ENCODE results near the gene LMO7.

Gene LMO7

DNA sequence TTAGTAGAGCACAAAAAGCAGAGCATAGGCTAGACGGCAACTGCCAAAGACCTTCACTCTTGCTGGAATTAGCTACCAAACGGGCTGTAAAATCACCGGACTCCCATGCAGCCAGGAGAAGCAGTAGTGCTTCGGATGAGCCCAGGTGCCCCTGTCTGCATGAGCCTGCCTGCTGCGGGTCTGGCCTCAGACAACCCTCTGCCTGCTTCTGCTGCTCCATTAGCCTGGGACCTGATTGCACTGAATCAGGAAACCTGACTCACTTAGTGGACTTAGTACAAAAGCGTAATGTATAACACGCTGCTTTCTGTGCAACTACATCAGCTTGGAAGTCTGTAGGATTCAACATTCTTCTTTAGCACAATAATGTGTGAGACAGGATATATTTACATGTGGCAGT, 170.0 kb downstream of the LMO7 start:
- no peak for DNase-seq

GRCh38 chr13:75811361-75811760, 175.2 kb downstream of the LMO7 start:
- DNase-seq: no peak

DNA sequence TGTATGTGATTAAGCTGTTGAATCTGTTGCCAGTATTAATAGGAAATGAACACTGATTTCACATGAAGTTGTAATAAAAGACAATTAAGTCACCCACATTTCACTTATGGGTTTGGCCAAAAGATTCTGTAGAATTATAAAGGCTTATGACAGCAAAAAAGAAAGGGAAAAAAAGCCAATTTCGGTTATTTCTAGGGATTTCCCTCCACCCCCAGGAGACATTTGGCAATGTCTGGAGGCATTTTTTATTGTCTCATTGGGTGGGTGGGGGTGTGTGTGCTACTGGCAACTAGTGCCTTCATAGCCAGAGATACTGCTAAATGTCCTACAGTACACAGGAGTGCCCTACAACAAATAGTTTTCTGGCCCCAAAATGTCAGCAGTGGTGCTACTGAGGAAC, 175.7 kb downstream of the LMO7 start:
- DNase-seq: no peak

DNA sequence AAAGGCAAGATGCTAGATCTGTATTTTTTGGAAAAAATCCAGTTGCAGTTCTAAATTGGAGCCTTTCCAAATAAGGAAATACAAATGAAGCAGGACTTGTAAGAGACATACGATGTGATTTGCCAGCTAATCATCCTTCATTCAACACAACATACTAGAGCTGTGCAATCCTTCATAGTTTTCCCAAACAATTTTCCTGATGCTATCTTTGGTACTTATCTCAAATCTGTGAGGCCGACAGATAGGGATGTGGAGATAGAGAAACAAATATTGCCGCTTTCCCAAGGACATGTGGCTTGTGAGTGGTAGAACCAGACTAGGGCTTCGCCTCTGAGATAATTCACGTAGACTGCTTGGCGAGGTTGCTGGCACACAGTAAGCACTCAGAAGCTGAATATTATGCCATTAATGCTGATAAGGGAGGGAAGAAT, 176.6 kb downstream of the LMO7 start:
- DNase-seq: no peak

- no peak for DNase-seq
These were observed 177.2 kb downstream of the LMO7 start for GRCh38 chr13:75813323-75813722.

DNA sequence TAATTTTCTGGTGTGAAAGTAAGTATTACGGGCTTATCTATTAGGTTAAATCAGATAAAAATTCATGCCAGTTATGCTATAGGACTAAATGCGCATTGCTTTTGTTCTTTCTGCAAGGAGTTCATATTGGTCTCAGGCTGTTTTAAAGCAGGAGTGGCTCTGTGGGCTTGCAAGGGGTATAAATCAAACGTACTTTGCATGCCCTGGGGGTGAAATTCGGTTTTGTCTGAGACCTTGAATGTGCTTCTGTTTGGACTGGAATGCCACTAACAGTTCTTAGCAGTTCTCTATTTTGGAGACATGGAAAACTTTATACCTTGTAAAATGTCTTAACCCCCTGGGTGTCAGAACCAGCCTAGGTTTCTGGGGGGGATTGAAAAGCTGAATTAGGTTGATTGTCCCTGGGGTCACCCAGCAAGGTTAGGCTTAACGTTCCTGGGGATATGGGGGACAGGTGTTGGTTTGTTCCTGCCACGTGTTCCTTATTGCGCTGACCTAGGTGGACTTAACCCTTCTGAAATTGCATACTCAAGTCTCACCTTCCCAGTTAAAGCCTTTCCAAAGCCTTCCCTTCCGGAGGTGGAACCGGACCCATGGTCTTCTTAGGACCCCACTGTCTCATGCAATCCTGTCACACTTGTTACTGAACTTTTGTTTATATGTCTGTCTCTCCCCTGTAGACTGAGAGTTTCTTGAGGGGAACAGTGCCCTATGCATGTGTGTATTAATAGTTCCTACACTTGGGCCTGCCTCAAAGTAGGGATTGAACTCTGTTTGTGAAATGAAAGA, 182.2 kb downstream of the LMO7 start:
- DNase-seq: no peak

GRCh38 chr13:75818968-75819225, 182.8 kb downstream of the LMO7 start:
- no peak for DNase-seq

DNA sequence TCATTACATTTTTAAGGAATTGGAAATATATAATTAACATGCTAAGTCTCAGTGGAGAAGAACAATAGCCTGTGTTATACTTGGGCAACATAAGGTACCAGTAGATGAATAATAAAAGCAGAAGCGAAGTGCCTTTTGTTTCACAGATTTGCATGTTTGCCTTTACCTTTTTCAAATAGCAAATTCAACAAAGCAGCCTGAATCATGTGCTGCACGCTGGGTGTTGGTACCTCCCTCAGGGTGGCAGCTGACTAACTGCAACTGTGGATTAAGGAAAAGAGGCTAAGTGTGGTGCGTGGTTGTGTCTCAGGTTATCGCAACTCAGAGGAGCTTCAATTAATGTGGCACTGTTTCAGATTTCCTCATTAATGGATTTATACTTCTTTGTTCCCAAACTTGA, 189.0 kb downstream of the LMO7 start:
- no peak for DNase-seq

DNA sequence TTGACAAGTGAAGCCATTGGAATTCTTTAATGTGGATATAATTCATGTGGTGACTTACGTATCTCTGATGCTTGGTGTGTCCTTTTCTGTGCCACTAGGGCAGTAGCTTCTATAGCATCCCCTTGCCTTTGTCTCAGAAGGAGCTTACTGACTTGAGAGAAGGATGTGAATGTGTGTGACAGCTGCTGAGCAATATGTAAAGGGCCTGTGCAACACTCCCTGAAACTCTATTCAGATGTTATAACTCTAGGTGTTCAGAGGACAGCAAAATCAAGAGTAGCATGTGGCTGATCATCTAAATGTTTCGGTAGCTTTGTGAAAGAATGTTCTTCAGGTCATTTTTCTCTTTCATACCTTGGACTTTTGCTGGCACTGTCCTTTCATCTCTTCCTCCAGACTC, 189.5 kb downstream of the LMO7 start:
- DNase-seq: no peak

DNA sequence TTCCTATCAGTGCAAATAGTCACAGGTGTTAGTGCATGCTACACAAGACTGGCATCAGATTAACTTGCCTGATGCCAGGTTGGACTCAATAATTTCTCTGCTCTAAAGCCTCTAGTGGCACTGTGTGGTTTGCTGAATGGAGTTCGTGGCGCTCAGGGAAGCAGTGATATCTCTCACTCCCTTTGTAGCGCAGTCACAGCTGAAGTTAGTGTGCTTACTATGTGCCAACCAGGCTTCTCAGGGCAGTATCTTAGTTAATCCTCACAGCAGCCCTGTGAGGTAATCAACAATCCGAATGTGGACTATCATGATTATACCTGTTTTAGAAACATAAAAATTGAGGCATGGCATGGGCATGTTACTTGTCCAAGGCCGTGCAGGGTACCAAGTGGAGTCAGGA, 190.3 kb downstream of the LMO7 start:
- no peak for DNase-seq

- DNase-seq: no peak
These were observed 193.7 kb downstream of the LMO7 start for GRCh38 chr13:75829830-75830229.

DNA sequence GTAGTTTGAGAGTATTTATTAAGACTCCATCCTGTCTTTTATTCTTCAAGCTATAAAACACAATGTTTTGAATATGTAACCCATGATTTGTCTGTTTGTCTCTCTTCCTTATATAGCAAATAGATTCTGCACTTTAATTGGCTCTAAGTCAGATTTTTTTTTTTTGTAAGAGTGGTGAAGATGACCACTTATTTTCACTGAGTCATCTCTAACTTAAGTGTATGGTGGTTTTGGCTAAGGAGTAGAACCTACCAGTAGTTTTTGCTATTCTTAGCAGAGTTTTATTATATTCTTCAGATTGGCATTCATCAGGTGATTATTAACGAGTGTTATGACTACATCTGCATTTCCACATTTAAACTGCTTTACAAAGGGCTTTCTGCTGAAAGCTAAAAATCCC, 194.7 kb downstream of the LMO7 start:
- no peak for DNase-seq

DNA sequence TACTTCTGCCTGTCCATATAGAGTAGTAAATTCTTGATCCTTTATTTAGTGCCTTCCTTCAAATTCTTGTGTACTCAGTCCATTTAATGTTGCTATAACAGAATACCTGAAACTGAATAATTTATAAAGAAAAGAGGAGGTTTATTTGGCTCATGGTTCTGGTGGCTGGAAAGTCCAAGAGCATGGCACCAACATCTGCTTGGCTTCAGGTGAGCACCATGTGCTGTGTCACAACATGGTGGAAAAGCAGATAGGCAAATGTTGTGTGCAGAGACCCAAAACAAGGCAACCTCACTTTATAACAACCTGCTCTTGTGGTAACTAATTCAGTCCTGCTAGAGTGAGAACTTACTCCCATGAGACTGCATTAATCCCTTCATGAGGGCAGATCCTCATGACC, 195.3 kb downstream of the LMO7 start:
- DNase-seq: no peak

- no peak for DNase-seq
These were observed 196.7 kb downstream of the LMO7 start for GRCh38 chr13:75832812-75833211.

- no peak for DNase-seq
These were observed 200.3 kb downstream of the LMO7 start for GRCh38 chr13:75836441-75836840.

- DNase-seq: no peak
These were observed 202.4 kb downstream of the LMO7 start for GRCh38 chr13:75838366-75839005.

DNA sequence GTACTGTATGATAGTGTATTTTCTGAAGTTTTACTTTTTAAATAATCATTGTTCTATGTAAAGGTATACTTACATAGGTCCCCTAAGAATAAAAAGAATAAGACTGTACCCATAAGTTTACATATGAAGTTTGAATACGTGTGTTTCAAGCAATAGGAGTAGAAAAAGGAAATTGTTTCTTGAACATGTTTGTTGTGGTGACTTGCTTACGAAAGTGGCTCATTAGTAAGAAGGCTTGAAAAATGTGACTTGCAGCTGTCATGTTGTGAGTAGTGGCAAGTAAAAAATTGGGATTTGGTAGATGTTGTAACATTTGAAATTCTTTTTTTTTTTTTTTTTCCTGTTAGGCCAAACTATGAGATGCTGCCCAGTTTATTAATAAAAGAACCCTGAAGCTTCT, 203.3 kb downstream of the LMO7 start:
- DNase-seq: no peak

DNA sequence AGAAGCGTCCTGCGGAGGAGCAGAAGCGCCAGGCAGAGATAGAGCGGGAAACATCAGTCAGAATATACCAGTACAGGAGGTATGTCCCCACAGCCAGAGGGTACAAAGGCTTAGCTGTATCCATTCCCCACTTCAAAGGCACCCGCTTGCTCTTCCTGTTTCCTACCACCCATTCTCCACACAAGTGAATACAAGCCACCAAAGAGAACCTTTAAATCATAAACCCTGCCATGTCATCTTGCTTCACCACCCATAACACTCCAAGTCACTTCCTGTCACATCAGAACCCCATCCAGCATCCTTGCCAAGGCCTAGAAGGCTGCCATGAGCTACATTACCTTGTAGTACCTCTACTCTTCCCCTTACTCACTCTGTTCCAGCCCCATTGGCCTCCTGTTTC, 205.8 kb downstream of the LMO7 start:
- DNase-seq: no peak

DNA sequence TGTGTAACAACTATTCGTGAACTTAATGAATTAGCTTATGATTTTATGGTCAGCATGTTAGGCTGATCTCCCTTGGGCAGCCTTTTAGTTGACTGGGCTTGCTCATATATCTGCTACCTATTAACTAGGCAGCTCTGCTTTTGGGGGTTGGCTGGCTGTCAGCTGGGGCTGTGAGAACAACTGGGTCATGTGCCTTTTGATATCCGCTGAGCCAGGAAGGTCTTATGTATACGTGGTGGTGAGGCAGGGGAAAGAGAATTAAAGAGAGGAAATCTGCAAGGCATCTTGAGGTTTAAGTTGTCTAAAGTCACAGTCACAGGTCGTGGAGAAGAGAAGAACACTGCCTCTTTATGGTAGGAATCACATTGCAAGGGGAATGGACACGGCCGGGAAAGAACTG, 206.9 kb downstream of the LMO7 start:
- no peak for DNase-seq

DNA sequence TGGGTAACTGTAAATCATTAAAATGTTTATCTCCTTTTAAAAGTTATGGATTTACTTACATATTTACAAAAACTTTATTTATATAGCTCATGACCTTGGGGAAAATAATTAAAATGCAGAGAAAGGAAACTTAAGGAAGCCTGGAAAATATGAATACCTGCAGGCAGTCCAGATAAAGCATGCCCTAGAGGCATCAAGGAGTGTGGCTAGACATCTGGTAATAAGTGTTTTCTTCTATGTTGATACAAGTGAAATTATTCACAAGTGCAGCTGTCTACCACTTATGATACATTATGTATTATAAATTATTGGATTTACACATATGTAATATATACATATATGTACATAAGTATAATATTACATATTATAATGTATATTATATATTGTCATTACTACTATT, 207.9 kb downstream of the LMO7 start:
- no peak for DNase-seq

GRCh38 chr13:75847588-75847987, 211.5 kb downstream of the LMO7 start:
- DNase-seq: no peak

DNA sequence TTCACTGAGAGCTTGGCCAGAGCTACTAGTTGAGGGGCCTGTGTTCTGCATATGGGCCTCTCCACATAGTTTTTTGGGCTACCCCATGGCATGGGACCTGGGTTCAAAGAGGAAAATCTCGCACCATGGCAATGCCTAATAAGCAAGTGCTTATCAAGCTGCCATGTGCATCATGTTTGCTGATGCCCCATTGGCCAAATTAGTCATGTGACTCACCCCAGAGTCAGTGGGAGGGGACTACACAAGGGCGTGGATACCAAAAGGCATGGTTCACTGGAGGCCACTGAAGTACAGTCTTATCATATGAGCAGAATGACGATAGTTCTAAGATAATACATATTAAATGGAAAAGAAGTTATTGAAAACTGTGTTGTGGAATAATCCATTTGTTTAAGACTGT, 214.8 kb downstream of the LMO7 start:
- DNase-seq: no peak

DNA sequence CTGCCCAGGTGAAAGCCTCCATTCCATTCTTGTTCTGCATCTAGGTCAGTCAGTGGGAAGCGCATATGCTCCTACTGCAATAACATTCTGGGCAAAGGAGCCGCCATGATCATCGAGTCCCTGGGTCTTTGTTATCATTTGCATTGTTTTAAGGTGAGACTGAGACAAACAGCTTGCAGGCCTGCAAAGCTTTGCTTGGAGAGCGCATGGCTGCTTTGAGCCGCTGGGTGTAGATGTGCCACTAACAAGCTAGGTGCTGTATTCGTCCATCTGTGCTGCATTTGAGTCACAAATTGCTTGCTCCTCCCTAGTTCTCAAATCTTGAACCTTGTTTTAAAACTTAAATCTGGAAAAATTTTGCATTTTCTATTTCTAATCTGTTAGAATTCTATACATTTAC, 219.1 kb downstream of the LMO7 start:
- no peak for DNase-seq

- no peak for DNase-seq
These were observed 219.7 kb downstream of the LMO7 start for GRCh38 chr13:75855847-75856246.

GRCh38 chr13:75857291-75857690, 221.2 kb downstream of the LMO7 start:
- no peak for DNase-seq
